Uterus (tissue), 2 donors: ENCODE measurements around the gene CCR3.

ENCODE experiments used
- POLR2A ChIP-seq, 2 donors: fragments of 450-650 bp; IDR thresholded peaks; one replicate each; pipeline ENCODE4 v1.6.1; 2016; ENCODE audit warnings: antibody characterized with exemption in 2 of 2, mild to moderate bottlenecking in 1 of 2, moderate library complexity in 1 of 2
- TF ChIP-seq, protein P1 (sequence below), 4 experiments: fragments of 200-600 bp in 2 of 4; fragments of 450-650 bp in 2 of 4; sonication (generic) in 2 of 4; IDR thresholded peaks; one replicate each; pipeline ENCODE4 v1.5.1; 2016 to 2019; ENCODE audit warnings: antibody characterized with exemption in 4 of 4, mild to moderate bottlenecking in 2 of 4, moderate library complexity in 1 of 4

- TF ChIP-seq POLR2A (IDR thresholded peaks at IDR 0.05), result no peak
- TF ChIP-seq, protein P1, sequence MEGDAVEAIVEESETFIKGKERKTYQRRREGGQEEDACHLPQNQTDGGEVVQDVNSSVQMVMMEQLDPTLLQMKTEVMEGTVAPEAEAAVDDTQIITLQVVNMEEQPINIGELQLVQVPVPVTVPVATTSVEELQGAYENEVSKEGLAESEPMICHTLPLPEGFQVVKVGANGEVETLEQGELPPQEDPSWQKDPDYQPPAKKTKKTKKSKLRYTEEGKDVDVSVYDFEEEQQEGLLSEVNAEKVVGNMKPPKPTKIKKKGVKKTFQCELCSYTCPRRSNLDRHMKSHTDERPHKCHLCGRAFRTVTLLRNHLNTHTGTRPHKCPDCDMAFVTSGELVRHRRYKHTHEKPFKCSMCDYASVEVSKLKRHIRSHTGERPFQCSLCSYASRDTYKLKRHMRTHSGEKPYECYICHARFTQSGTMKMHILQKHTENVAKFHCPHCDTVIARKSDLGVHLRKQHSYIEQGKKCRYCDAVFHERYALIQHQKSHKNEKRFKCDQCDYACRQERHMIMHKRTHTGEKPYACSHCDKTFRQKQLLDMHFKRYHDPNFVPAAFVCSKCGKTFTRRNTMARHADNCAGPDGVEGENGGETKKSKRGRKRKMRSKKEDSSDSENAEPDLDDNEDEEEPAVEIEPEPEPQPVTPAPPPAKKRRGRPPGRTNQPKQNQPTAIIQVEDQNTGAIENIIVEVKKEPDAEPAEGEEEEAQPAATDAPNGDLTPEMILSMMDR (IDR thresholded peaks at IDR 0.05), result no peak
Measured at GRCh38 chr3:46298871-46299607, 56.8 kb downstream of the CCR3 start.
